Ecto neural progenitor cell (in vitro differentiated cells): ENCODE results near the gene KCNT1.

Source experiments
- DNase-seq: peaks from one replicate; pipeline ENCODE4 v3.0.0-alpha.2; 2018; ENCODE audit warnings: low spot score

KCNT1 gene

GRCh38 chr9:135727257-135727875, 25.4 kb downstream of the KCNT1 start:
- no peak for DNase-seq

- no peak for DNase-seq
Observed at GRCh38 chr9:135728436-135729110, 26.6 kb downstream of the KCNT1 start.

DNA sequence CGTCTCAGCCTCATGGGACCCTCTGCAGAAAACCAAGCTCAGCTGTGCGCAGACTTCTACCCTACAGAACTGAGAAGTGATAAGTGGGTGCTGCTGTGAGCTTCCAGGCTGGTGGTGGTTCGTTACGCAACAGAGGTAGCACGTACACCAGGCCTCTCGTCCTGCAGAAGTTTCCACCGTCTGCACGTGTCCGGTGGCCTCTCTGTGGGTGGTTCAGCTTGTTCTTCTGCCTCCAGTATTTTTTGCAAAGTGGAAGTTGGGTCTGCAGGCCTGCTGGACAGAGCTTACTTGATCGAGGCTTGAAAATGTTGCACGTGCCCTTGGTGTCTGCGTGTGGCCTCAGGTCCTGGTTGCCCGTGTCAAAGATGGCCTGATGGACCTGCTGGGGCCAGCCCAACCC, 27.5 kb downstream of the KCNT1 start:
- no peak for DNase-seq

DNA sequence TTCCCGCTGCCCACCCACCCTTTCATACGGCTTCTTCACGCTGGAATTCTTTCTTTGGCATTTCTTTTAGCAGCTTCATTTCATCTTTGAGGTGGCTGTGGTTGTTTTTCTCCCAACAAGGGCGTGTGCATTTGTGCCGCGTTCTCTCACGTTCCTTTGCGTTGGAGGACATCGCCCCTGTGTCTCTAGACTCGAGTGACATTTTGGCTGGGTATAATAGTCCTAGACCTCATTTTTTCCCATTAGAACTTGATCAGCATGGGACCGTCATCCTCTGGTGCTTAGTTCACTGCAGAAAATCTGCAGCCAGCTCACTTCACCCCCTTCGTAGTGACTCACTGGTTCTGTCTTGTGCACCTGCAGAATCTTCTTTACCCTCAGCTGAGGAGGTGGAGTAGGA, 29.5 kb downstream of the KCNT1 start:
- DNase-seq = no peak

DNA sequence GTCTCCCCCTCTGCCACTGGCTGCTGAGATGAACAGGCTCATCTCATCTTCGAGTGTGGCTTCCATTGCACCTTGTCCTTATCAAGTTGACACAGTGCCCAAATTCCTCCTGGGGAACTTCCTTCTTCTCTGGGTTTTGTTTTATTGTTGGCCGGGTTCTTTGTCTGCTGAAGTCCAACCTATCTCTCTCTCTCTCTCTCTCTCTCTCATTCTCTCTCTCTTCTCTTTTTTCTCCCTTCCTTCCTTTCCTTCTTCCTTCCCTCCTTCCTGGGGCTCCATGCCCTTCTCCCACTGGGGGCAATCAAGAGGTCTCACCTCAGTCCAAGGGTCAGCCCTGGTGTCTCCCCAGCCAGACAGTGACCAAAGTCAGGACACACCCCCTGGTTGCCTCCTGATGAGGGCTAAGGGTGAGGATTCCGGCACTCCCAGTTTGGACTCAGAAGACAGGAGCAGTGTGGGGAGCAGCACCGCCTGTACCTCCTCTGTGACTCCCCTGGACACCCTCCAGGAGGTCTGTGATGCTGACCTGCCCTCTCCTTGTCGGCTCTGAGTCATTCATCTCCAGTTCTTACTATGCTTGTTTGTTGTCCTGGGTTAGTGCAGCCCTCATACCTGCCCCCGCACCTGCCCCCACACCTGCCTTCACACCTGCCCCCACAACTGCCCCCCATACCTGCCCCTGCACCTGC, 30.7 kb downstream of the KCNT1 start:
- no peak for DNase-seq

DNA sequence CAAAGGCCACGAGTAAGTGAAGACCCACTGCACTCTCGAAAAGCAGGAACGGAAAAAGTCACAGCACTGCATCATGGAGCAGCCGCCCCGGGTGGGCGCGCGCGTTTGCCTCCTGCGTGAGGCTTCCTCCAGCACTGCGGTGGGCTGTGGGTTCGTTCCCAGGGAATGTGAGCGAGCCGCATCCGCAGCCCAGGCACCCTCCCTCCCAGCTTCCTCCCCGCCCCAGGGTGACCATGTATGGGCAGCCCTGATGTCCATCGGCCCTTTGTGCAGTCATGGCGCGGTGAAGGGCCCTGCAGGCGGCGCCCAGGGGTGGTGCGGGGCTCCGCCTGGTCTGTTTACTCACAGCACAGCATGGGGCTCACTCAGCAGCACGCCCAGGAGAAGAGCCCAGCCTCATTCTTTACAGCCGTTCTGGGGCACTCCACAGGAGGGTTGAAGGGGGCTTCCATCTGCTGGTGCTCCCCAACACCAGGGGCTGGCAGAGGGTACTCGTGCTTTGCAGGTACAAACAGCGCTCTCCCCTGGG, 32.7 kb downstream of the KCNT1 start:
- no peak for DNase-seq

DNA sequence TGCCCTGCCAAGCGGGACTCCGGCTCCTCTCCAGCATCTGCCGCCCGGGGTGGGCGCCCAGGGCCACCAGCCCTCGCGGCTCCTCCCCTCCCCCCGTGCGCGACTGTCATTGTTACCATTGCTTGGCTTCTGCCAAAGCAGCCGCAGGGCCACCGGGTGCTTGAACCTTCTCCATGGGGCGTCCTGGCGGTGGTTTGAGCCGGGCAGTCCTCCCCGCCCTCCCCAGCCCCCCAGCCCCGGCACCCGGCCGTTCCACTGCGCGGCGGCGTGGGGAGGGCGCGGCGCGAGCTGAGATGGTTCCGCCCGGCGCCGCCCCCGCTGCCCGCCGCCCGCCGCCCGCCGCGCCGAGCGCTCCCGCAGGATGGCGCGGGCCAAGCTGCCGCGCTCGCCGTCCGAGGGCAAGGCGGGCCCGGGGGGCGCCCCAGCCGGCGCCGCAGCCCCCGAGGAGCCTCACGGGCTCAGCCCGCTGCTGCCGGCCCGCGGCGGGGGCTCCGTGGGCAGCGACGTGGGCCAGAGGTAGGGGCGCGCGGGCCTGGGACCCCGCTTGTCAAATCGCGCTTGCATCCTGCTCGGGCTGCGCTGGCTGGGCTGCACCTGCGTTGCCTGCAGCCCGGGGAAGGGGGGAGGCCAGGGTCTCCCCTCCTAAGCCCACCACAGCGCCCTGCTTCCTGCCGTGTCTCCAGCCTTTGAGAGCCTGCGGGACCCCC, 34.4 kb downstream of the KCNT1 start:
- no peak for DNase-seq

- DNase-seq = no peak
Observed at GRCh38 chr9:135736979-135737839, 35.2 kb downstream of the KCNT1 start.

- no peak for DNase-seq
Observed at GRCh38 chr9:135737840-135738521, 36.0 kb downstream of the KCNT1 start.

GRCh38 chr9:135739271-135740220, 37.6 kb downstream of the KCNT1 start:
- no peak for DNase-seq

- no peak for DNase-seq
Observed at GRCh38 chr9:135741276-135742219, 39.6 kb downstream of the KCNT1 start.

DNA sequence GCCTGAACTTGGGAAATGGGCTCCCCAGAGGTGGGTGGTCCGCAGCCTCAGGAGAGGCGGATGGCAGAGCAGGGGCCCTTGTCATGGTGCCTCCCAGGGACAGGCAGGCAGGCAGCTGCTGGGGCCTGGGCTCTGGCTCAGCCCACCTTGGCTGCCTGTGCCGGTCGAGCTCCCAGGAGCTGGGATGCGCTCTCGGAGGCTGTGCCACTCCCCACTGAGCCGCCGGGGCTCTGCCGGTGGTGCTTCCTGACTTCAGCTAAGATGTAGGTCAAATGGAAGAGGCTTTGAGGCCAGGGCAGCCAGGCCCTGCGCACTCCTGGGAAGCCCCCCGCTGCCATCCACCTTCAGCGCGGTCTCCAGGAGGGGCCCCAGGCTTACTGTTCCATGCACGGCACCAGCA, 41.0 kb downstream of the KCNT1 start:
- no peak for DNase-seq

- DNase-seq = no peak
Observed at GRCh38 chr9:135743546-135744332, 41.8 kb downstream of the KCNT1 start.

GRCh38 chr9:135744333-135745070, 42.5 kb downstream of the KCNT1 start:
- no peak for DNase-seq

GRCh38 chr9:135745189-135745588, 43.2 kb downstream of the KCNT1 start:
- DNase-seq = no peak

- no peak for DNase-seq
Observed at GRCh38 chr9:135745686-135746324, 43.8 kb downstream of the KCNT1 start.

GRCh38 chr9:135746565-135746964, 44.6 kb downstream of the KCNT1 start:
- DNase-seq = no peak
